Heart right ventricle (tissue), 16 donors: Measurements from ENCODE around the gene KCNQ1. TPM values are rescaled to one million over a fixed set of nuclear protein-coding genes. Genes with fewer than 3 reads are reported as not detected.

Source experiments
- ATAC-seq, 8 donors: fragments of 200-7000 bp; cut with Tn5 transposase; one replicate each; pipeline ENCODE4 v1.9.1; 2020; ENCODE audit warnings: mild to moderate bottlenecking in 8 of 8, moderate library complexity in 8 of 8, moderate number of reproducible peaks in 1 of 8
- DNase-seq, 2 donors: peaks; one replicate each; pipeline ENCODE4 v3.0.0-alpha.2; 2020
- H3K27ac ChIP-seq, 10 donors: fragments of 200-600 bp; sonication (generic) in 2 of 10; one replicate each; pipeline versions ENCODE4 v1.5.0 to v1.8.0; 2020 to 2022; ENCODE audit warnings: mild to moderate bottlenecking in 3 of 10
- H3K27me3 ChIP-seq, 7 donors: fragments of 200-600 bp; one replicate each; pipeline ENCODE4 v1.8.0; 2021 to 2022; ENCODE audit warnings: mild to moderate bottlenecking in 2 of 7
- H3K36me3 ChIP-seq, 9 donors: fragments of 200-600 bp; sonication (generic) in 1 of 9; one replicate each; pipeline versions ENCODE4 v1.5.0 to v1.8.0; 2020 to 2022; ENCODE audit warnings: mild to moderate bottlenecking in 2 of 9
- H3K4me1 ChIP-seq, 9 donors: fragments of 200-600 bp; sonication (generic) in 1 of 9; one replicate each; pipeline versions ENCODE4 v1.5.0 to v1.8.0; 2020 to 2022; ENCODE audit warnings: mild to moderate bottlenecking in 4 of 9
- H3K4me3 ChIP-seq, 10 donors: fragments of 200-600 bp; sonication (generic) in 2 of 10; one replicate each; pipeline versions ENCODE4 v1.5.0 to v1.8.0; 2020 to 2022; ENCODE audit warnings: mild to moderate bottlenecking in 7 of 10, moderate library complexity in 2 of 10
- H3K9me3 ChIP-seq, 11 donors: fragments of 200-600 bp in 10 of 11; sonication (generic) in 2 of 11; one replicate each; pipeline versions ENCODE4 v1.5.0 to v1.8.0; 2013 to 2022; ENCODE audit warnings: mild to moderate bottlenecking in 2 of 11, control low read depth in 1 of 11, moderate library complexity in 1 of 11
- CTCF ChIP-seq, 9 donors: fragments of 200-600 bp; sonication (generic) in 2 of 9; IDR thresholded peaks; one replicate each; pipeline versions ENCODE4 v1.5.0 to v1.8.0; 2021 to 2022; ENCODE audit warnings: antibody characterized with exemption in 9 of 9, mild to moderate bottlenecking in 5 of 9, moderate library complexity in 1 of 9
- WGBS, 2 donors: extraction: QIAGEN DNeasy Blood & Tissue Kit; methylation state at CpG; one replicate each; pipeline ENCODE4 v1.1.7; 2013; ENCODE audit warnings: inconsistent platforms in 1 of 2; 5-methylcytosine and 5-hydroxymethylcytosine counted together
- intact Hi-C, 10 donors: fragments of 100-400 bp; cut with DNase I; formaldehyde crosslinking; loops; one replicate each; pipeline versions ENCODE4 v1.11.1 to v1.14.2; 2022
- polyA plus RNA-seq, 2 donors: library from polyadenylated mRNA; stranded (reverse); fragments of 200-250 nt; gene quantifications; one replicate each; pipeline ENCODE4 v1.2.3, GENCODE V29; 2013
- total RNA-seq, 10 donors: library from RNA; stranded (reverse); fragmentation: NEBNext Ultra II Directional in 3 of 10; extraction: Animal tissue kit (Norgen Biotek cat#: 25700) in 3 of 10; gene quantifications; one replicate each; pipeline versions ENCODE4 v1.2.1 to v1.2.4, GENCODE V29; 2021 to 2023
- donor health status: Arrhythmogenic right ventricular cardiomyopathy.
- donor health status: ischemic (EF 13 %, LVEDD 7.1; RV severe dilation, severe dysfunction).
- donor health status: healthy with polysubstance abuse.
- donor health status: DM: no; HTN: yes; CAD: no.
- donor health status: DM: no; HTN: no; CAD: no.
- donor health status: ischemic (EF 25% LVEDD 6.9; RV normal size, moderate dysfunction).
- donor health status: ischemic (EF 25% LVEDD 5.7; RV mildly dilated, moderate dysfunction).
- donor health status: healthy.
- donor health status: DM: yes; HTN: yes; CAD: no.
- donor health status: Ischemic cardiomyopathy.
- donor health status: ischemic (EF 35%, LVEDD 5.7; RV mildly dilated, moderate dysfunction).
- donor health status: nonischemic (EF 11% LVEDD 7.7; RV severe dilation, severe dysfunction).
- donor health status: DM: yes; HTN: yes; CAD: no.
- donor health status: PGD.
- donor health status: ischemic (EF 29% LVEDD 5.4; RV normal size, mild dysfunction).
- donor health status: nonischemic (EF 23%, LVEDD 6.1; RV moderate dilation, normal function).

KCNQ1 gene
- total and polyA plus RNA-seq, 12 donors = 19.9 to 48.2 (median 33.7) TPM

GRCh38 chr11:2578929-2579270 is 134.1 kb downstream of the KCNQ1 start:
- Histone ChIP-seq H3K27me3 (no peaks in the 10 kb centered on the region), H3K9me3 (no peaks in the 10 kb centered on the region), H3K36me3 (no peaks in the 10 kb centered on the region), H3K27ac (no peak overlapping the region), H3K4me1 (peaks cover 0 to 44% (median 16%) of the 10 kb centered on the region in 9 donors), H3K4me3 (no peak overlapping the region)
- 87 to 91% methylated on average over 7 of the region's 7 CpGs for WGBS, 2 donors
- no peak for DNase-seq
- intact Hi-C loops = no loop called here
- TF ChIP-seq CTCF (IDR thresholded peaks at IDR 0.05) = no peak
- ATAC-seq = no peak

- intact Hi-C loops = no loop called here
- Histone ChIP-seq H3K9me3 (no peaks in the 10 kb centered on the region), H3K27me3 (no peaks in the 10 kb centered on the region), H3K4me3 (no peak overlapping the region), H3K4me1 (peaks cover 0 to 44% (median 16%) of the 10 kb centered on the region in 9 donors), H3K27ac (no peak overlapping the region), H3K36me3 (no peaks in the 10 kb centered on the region)
- no peak for TF ChIP-seq CTCF (IDR thresholded peaks at IDR 0.05)
- 71 to 75% methylated on average over 17 of the region's 17 CpGs for WGBS, 2 donors
- DNase-seq (peak in 1 of 2 donors; percentile 20), ATAC-seq (no peak)
Observed at GRCh38 chr11:2579315-2580060, 134.7 kb downstream of the KCNQ1 start.

- Histone ChIP-seq H3K27me3 (no peaks in the 10 kb centered on the region), H3K36me3 (peaks cover 0 to 1% (median 0%) of the 10 kb centered on the region in 9 donors), H3K4me1 (peaks cover 0 to 44% (median 16%) of the 10 kb centered on the region in 9 donors), H3K9me3 (no peaks in the 10 kb centered on the region), H3K27ac (no peak overlapping the region), H3K4me3 (no peak overlapping the region)
- WGBS, 2 donors = 46 to 61% methylated on average over 10 of the region's 10 CpGs
- peak in 1 of 2 donors; percentile 13 for DNase-seq
- ATAC-seq = peak in 1 of 8 donors; percentile 28
- TF ChIP-seq CTCF (IDR thresholded peaks at IDR 0.05) = no peak
- intact Hi-C loops = no loop called here
Observed at GRCh38 chr11:2580061-2580421, 135.2 kb downstream of the KCNQ1 start.

- TF ChIP-seq CTCF (IDR thresholded peaks at IDR 0.05) = no peak
- ATAC-seq (no peak), DNase-seq (peak in 1 of 2 donors; percentile 3)
- Histone ChIP-seq H3K27me3 (no peaks in the 10 kb centered on the region), H3K27ac (no peak overlapping the region), H3K4me3 (no peak overlapping the region), H3K36me3 (peaks cover 0 to 6% (median 0%) of the 10 kb centered on the region in 9 donors), H3K9me3 (no peaks in the 10 kb centered on the region), H3K4me1 (peaks cover 0 to 44% (median 16%) of the 10 kb centered on the region in 9 donors)
- intact Hi-C loops = no loop called here
- WGBS, 2 donors = 86 to 87% methylated on average over 13 of the region's 13 CpGs
Observed at GRCh38 chr11:2580571-2581001, 135.8 kb downstream of the KCNQ1 start.
